Muscle layer of colon (tissue), 2 donors: ENCODE measurements around the gene DCTN3.

ENCODE experiments used
- H3K27ac ChIP-seq: one replicate; pipeline ENCODE4 v1.7.0; 2013; ENCODE audit warnings: low read depth, mild to moderate bottlenecking, low read length, moderate library complexity
- H3K27me3 ChIP-seq, 2 donors: one replicate each; pipeline ENCODE4 v1.7.0; 2013; ENCODE audit warnings: low read length in 2 of 2, mild to moderate bottlenecking in 2 of 2; ENCODE audit not compliant: insufficient read depth in 2 of 2, control insufficient read depth in 1 of 2
- H3K36me3 ChIP-seq: one replicate; pipeline ENCODE4 v1.7.0; 2013; ENCODE audit warnings: mild to moderate bottlenecking, low read length; ENCODE audit not compliant: insufficient read depth
- H3K4me1 ChIP-seq: one replicate; pipeline ENCODE4 v1.7.0; 2013; ENCODE audit warnings: mild to moderate bottlenecking, low read length; ENCODE audit not compliant: insufficient read depth
- H3K4me3 ChIP-seq, 2 donors: one replicate each; pipeline ENCODE4 v1.7.0; 2013; ENCODE audit warnings: low read length in 2 of 2, low read depth in 1 of 2, mild to moderate bottlenecking in 1 of 2, moderate library complexity in 1 of 2
- H3K9ac ChIP-seq: one replicate; pipeline ENCODE4 v1.7.0; 2013; ENCODE audit warnings: low read length
- H3K9me3 ChIP-seq: one replicate; pipeline ENCODE4 v1.7.0; 2013; ENCODE audit warnings: mild to moderate bottlenecking, low read length
- donor health status: abdominal sarcoma.
- donor health status: Adenocarcinoma of cecum.

Gene DCTN3

DNA sequence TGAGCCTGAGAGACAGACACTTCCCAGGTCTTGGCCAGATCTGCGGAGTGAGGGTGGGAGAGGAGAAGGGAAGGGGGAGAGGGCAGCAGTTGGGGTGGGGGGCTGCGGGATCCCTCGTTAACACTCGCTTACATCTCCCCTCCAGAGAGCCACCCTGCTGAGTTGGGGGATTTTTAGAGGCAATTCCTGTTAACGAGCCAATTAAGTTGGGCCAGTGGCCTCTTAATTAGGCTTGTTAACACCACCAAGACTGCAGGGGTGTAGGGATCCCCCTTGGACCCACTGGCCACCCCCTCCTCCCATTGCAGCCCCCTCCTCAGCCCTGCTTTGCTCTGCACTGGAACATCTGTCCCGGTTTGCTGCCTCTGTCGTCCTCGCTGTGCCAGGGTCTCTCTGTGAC is 54.4 kb downstream of the DCTN3 start:
- Histone ChIP-seq H3K27me3 (peaks cover 0 to 17% of the 10 kb centered on the region in 2 donors), H3K9me3 (no peaks in the 10 kb centered on the region), H3K27ac (no peak overlapping the region), H3K9ac (no peak overlapping the region), H3K4me3 (no peak overlapping the region), H3K4me1 (no peaks in the 10 kb centered on the region), H3K36me3 (no peaks in the 10 kb centered on the region)

DNA sequence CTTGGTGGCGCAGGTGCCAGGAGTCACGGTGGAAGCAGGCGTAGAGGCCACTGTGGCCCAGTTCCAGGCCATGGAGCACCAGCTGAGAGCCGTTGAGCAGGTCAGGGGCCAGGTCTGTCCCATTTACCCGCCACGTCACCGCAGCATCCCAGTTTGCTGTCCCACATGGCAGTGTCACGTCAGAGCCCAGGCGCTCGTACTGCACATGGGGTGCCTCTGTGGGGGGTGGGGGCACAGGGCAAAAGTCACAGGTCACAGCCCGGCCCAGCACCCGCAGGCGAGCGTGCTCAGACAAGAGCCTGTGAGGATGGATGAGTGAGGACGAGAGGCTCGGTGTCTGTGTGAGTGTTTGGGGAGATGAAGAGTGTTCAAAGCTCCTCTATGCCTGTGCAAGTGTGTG is 55.7 kb downstream of the DCTN3 start:
- Histone ChIP-seq H3K4me3 (no peak overlapping the region), H3K9me3 (no peaks in the 10 kb centered on the region), H3K4me1 (peaks cover 10% of the 10 kb centered on the region), H3K36me3 (no peaks in the 10 kb centered on the region), H3K27ac (no peak overlapping the region), H3K27me3 (peaks cover 0 to 24% of the 10 kb centered on the region in 2 donors), H3K9ac (no peak overlapping the region)
